K562 (cell line): ENCODE data around the gene TIMM17A. TPM values are rescaled to one million over a fixed set of nuclear protein-coding genes. Genes with fewer than 3 reads are reported as not detected.

Experiments used
- CUX1 ChIP-seq: fragments of 200-800 bp; sonication (Bioruptor generic); IDR thresholded peaks from 2 replicates; pipeline ENCODE4 v1.6.1; 2016; ENCODE audit warnings: missing genetic modification characterization, missing compliant biosample characterization
- polyA plus RNA-seq, 8 experiments: library from polyadenylated mRNA; depleted of rRNA in 4 of 8; stranded (reverse) in 5 of 8; unstranded in 3 of 8; fragments of >200 nt; fragmentation: Nextera tagmentation in 2 of 8; fragmentation: Illumina TruSeq in 1 of 8; extraction: Ambion mirVana in 2 of 8; extraction: Trizol in 1 of 8; gene quantifications; 2 replicates each; pipeline versions ENCODE4 v1.2.1 to v1.2.3, GENCODE V29; 2011 to 2014; ENCODE audit warnings: inconsistent platforms in 1 of 8, missing spikeins in 1 of 8
- total RNA-seq, 7 experiments: library from RNA; depleted of rRNA in 6 of 7; stranded (reverse); fragments of >200 nt in 6 of 7; fragmentation: Illumina TruSeq in 2 of 7; extraction: Trizol in 2 of 7; gene quantifications; 2 replicates each; pipeline versions ENCODE4 v1.2.1 to v1.2.3, GENCODE V29; 2011 to 2021; ENCODE audit warnings: low replicate concordance in 1 of 7
- TF ChIP-seq, protein P1 (sequence below): fragments of 150-350 bp; IDR thresholded peaks from 2 replicates; pipeline ENCODE4 v1.6.1; 2014; ENCODE audit warnings: low read depth, mild to moderate bottlenecking, low read length, borderline replicate concordance

TIMM17A gene
- total and polyA plus RNA-seq, 9 of the 15 experiments (the other 6 are each of a cell fraction or from before 2014, with no cell fraction given) = 116 to 744 (median 180) TPM

DNA sequence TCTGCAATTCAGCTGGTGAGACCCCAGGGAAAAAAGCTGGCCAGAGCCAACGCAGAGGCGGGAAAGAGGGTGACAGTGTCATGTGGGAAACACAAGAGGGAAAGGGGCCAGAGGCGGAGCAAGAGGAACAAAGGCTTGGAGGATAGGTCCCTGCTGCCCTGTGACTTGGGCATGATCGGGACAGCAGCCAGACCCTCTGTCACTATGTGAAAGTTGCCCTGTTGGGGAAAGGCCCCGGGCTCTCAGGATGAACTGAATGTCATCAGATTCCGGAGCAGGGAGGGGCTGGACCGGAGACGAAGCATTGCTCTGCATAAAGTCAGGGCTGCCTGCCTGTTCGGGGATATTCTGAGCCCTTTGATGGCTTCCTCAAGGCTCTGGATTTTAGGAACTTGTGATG is 49.4 kb downstream of the TIMM17A start (continued):
- TF ChIP-seq, protein P1, sequence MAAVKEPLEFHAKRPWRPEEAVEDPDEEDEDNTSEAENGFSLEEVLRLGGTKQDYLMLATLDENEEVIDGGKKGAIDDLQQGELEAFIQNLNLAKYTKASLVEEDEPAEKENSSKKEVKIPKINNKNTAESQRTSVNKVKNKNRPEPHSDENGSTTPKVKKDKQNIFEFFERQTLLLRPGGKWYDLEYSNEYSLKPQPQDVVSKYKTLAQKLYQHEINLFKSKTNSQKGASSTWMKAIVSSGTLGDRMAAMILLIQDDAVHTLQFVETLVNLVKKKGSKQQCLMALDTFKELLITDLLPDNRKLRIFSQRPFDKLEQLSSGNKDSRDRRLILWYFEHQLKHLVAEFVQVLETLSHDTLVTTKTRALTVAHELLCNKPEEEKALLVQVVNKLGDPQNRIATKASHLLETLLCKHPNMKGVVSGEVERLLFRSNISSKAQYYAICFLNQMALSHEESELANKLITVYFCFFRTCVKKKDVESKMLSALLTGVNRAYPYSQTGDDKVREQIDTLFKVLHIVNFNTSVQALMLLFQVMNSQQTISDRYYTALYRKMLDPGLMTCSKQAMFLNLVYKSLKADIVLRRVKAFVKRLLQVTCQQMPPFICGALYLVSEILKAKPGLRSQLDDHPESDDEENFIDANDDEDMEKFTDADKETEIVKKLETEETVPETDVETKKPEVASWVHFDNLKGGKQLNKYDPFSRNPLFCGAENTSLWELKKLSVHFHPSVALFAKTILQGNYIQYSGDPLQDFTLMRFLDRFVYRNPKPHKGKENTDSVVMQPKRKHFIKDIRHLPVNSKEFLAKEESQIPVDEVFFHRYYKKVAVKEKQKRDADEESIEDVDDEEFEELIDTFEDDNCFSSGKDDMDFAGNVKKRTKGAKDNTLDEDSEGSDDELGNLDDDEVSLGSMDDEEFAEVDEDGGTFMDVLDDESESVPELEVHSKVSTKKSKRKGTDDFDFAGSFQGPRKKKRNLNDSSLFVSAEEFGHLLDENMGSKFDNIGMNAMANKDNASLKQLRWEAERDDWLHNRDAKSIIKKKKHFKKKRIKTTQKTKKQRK = no peak
- TF ChIP-seq CUX1 (CRISPR knock-in tag) = no peak
